PFSK-1 (cell line): ENCODE measurements around the gene ATP6V1C2.

Source experiments
- FOXP2 ChIP-seq: optimal IDR thresholded peaks from 2 replicates; pipeline ENCODE3; 2011; ENCODE audit warnings: borderline replicate concordance, control low read depth, inconsistent platforms; ENCODE audit not compliant: insufficient read depth; ENCODE audit errors: extremely low read length, extremely low read depth
- POLR2AphosphoS5 ChIP-seq: IDR thresholded peaks from 2 replicates; pipeline ENCODE4 v1.6.1; 2012; ENCODE audit warnings: low read depth, mild to moderate bottlenecking, control low read depth, low read length, moderate library complexity
- SIN3A ChIP-seq: IDR thresholded peaks from 2 replicates; pipeline ENCODE4 v1.6.1; 2012; ENCODE audit warnings: mild to moderate bottlenecking, low read length, moderate library complexity, borderline replicate concordance; ENCODE audit not compliant: insufficient read depth
- TAF1 ChIP-seq: IDR thresholded peaks from 2 replicates; pipeline ENCODE4 v1.6.1; 2012; ENCODE audit warnings: low read length, control low read depth, borderline replicate concordance; ENCODE audit not compliant: insufficient read depth
- TF ChIP-seq, protein P1 (sequence below), 2 experiments: IDR thresholded peaks; 2 replicates each; pipeline versions ENCODE4 v1.6.1 to v1.8.0; 2011 to 2012; ENCODE audit warnings: low read depth in 2 of 2, low read length in 2 of 2, control low read depth in 1 of 2, inconsistent platforms in 1 of 2, mild to moderate bottlenecking in 1 of 2, moderate library complexity in 1 of 2; ENCODE audit not compliant: insufficient read depth in 1 of 2

ATP6V1C2 gene

GRCh38 chr2:10700078-10700803 lies 21.2 kb upstream of the ATP6V1C2 start:
- no peak for TF ChIP-seq FOXP2
- no peak for TF ChIP-seq TAF1
- no peak for TF ChIP-seq SIN3A
- TF ChIP-seq POLR2AphosphoS5 = no peak
- TF ChIP-seq, protein P1, sequence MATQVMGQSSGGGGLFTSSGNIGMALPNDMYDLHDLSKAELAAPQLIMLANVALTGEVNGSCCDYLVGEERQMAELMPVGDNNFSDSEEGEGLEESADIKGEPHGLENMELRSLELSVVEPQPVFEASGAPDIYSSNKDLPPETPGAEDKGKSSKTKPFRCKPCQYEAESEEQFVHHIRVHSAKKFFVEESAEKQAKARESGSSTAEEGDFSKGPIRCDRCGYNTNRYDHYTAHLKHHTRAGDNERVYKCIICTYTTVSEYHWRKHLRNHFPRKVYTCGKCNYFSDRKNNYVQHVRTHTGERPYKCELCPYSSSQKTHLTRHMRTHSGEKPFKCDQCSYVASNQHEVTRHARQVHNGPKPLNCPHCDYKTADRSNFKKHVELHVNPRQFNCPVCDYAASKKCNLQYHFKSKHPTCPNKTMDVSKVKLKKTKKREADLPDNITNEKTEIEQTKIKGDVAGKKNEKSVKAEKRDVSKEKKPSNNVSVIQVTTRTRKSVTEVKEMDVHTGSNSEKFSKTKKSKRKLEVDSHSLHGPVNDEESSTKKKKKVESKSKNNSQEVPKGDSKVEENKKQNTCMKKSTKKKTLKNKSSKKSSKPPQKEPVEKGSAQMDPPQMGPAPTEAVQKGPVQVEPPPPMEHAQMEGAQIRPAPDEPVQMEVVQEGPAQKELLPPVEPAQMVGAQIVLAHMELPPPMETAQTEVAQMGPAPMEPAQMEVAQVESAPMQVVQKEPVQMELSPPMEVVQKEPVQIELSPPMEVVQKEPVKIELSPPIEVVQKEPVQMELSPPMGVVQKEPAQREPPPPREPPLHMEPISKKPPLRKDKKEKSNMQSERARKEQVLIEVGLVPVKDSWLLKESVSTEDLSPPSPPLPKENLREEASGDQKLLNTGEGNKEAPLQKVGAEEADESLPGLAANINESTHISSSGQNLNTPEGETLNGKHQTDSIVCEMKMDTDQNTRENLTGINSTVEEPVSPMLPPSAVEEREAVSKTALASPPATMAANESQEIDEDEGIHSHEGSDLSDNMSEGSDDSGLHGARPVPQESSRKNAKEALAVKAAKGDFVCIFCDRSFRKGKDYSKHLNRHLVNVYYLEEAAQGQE (IDR thresholded peaks at IDR 0.05; ENCODE audit: insufficient read depth in 1 of 2, low read depth in 2 of 2, low read length in 2 of 2) = no peak

GRCh38 chr2:10704034-10704594 lies 17.3 kb upstream of the ATP6V1C2 start:
- TF ChIP-seq, protein P1 (IDR thresholded peaks at IDR 0.05; ENCODE audit: insufficient read depth in 1 of 2, low read depth in 2 of 2, low read length in 2 of 2) = no peak
- TF ChIP-seq SIN3A (no peak), FOXP2 (no peak), POLR2AphosphoS5 (no peak), TAF1 (no peak)

- TF ChIP-seq POLR2AphosphoS5 = no peak
- TF ChIP-seq, protein P1 (IDR thresholded peaks at IDR 0.05; ENCODE audit: insufficient read depth in 1 of 2, low read depth in 2 of 2, low read length in 2 of 2) = no peak
- TF ChIP-seq TAF1 = no peak
- TF ChIP-seq SIN3A = no peak
- no peak for TF ChIP-seq FOXP2
These were observed 15.4 kb upstream of the ATP6V1C2 start for GRCh38 chr2:10706033-10706432.

DNA sequence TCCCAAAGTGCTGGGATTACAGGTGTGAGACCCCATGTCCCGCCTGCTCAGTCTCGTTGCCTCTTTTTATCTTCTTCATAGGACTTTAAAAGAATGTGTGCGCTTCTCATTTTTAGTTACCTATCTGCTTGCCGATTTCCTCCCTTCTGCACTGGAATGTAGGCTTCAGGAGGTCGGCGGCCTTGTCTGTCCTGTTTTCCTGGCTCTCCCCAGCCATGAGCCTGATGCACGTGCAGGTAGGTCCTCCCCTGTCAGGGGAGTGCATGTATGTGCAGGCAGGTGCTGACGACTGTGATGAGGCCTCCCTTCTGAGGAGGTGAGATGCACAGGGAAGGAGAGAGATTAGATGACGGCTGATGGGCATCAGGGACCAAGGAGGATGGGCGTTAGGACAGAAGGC lies 13.6 kb upstream of the ATP6V1C2 start:
- TF ChIP-seq, protein P1 (IDR thresholded peaks at IDR 0.05; ENCODE audit: insufficient read depth in 1 of 2, low read depth in 2 of 2, low read length in 2 of 2) = no peak
- TF ChIP-seq TAF1 = no peak
- no peak for TF ChIP-seq FOXP2
